GM11168 (cell line): Measurements from ENCODE around the gene ARF3.

Experiments used
- in situ Hi-C: fragments of 300-500 bp; cut with MboI; formaldehyde crosslinking; loops from one replicate; pipeline ENCODE4 v1.12.0; 2022; ENCODE audit warnings: low sequenced_read_pairs; ENCODE audit not compliant: unreplicated experiment

The ARF3 gene

GRCh38 chr12:48957141-48958048 is at the start of gene ARF3:
ARF3 (minus strand) TSS chr12:48957487; CDS start chr12:48941095, 16,392 bp downstream.
- in situ Hi-C loops, result no loop called here

DNA sequence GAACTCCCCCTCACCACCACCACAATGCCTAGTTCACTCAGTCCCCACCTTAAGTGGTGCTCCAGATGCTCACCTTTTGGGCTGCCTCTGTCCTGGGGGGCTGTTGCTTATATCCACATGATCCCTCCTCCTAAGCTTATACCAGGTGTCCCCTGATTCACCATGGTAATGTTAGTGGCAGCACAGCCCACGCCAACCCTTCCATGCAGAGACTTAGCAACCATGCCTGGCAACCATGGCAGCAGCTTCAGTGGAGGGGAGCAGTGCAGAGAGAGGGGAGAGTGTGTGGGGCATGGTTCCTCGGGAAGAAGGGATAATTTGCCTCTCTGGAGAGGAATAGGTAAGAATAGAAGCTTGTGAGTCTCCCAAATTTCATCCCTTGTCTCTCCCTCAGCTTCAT is 43.1 kb upstream of the ARF3 start:
- in situ Hi-C loops, result no loop called here

- in situ Hi-C loops, result no loop called here
These were observed 42.3 kb upstream of the ARF3 start, which contains the start of gene DDN for GRCh38 chr12:48999371-49000131. DDN (minus strand) TSS chr12:48999375; CDS start chr12:48999287, 88 bp downstream.

- in situ Hi-C loops, result no loop called here
These were observed 41.4 kb upstream of the ARF3 start for GRCh38 chr12:48998497-48999353.

GRCh38 chr12:48997719-48998496 is 40.6 kb upstream of the ARF3 start:
- in situ Hi-C loops, result no loop called here

DNA sequence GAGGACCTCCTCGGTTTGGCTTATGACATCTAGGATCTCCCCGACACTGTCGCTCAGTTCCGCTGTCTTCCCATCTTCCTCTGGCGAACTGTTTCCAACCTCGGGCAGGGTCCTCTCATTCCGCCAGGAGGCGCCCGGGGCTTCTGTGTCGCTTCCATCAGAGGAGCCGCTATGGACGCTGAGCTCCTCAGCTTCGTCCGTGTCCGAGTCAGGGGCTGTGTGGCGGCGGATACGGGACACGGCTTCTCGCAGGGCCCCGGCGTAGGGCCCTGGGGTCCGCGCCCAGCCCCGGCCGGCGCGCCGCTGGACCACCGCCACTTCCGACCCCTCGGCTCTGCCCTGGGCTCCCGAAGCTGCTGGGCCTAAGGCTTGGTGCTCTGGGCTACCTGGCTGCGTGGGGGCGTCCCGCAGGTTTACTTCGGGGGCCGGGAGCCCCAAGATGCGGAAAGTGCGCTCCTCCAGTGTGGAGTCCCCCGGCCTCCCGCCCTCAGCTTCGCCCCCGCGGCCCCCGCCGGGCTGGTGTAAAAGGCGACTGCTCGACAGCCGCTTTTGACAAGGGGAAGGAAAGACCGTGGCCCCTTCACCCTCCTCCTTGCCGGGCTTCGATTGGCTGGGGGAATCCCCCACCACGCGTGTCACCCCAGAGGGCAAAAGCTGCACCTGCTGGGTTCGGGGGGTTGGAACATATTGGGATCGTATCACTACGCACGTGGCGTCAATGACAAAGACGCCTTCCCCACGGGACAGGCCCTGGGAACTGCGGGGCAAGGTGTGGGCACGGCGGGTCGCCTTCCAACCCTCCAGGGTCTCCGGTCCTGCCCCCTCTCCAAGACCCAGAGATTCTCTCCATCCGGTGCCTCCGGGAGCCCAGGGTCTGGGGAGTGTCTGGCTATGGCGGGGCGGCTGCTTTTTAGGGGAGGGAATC is 39.8 kb upstream of the ARF3 start:
- in situ Hi-C loops, result no loop called here

DNA sequence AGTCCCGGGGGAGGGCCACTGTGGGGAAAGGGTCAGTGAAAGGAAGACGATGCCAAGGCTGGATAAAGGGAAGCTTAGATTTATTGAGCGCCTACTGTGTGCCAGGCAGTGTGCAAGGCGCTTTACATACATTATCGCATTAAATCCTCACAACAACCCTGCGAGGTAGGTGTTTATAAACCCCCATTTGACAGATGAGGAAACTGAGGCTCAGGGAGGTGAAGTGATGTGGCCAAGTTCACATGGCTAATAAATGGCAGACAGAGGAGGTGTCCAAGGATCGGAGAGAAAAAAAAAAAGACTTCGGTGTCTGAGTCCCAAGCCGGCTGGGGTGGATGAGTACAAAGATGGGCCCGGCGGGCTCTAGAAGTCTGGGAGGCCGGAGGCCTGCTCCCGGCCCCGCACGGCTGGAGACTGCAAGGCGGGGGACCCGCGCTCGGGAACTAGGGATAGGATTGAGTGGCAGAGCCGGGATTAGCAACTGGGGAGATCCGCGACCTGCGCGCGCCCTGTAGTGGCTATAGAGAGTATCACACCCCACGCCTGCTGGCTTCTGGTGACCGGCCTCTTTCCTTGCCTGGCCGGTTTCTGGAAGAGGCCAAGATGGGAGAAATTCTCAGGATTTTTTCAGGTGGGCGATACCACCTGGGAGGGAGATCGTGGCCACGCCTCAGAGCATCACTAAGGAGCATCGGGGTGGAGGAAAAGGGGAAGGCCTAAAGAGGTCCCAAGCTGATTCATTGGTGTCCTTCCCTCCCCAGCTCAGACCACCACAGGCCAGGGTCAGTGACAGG is 38.0 kb upstream of the ARF3 start:
- in situ Hi-C loops, result no loop called here

- in situ Hi-C loops, result no loop called here
These were observed 37.2 kb upstream of the ARF3 start for GRCh38 chr12:48994224-48995085.

DNA sequence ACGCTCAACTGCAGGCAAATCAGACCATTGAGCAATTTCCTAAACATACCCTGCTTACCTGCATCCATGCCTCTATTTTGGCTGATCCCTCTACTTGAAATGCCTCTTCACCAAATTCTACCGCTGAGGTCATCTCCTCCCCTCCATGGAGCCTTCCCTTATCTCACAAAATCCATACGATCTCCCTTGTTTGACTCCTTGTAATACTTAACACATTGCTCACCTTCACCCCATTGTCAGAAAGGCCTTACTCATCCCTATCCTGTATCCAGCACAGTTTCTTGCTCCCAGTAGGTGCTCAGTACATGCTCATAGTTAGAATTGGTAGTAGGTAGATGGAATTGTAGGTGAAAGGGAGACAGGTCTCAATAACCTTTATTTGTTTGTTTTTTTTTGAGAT is 36.5 kb upstream of the ARF3 start:
- in situ Hi-C loops, result no loop called here

DNA sequence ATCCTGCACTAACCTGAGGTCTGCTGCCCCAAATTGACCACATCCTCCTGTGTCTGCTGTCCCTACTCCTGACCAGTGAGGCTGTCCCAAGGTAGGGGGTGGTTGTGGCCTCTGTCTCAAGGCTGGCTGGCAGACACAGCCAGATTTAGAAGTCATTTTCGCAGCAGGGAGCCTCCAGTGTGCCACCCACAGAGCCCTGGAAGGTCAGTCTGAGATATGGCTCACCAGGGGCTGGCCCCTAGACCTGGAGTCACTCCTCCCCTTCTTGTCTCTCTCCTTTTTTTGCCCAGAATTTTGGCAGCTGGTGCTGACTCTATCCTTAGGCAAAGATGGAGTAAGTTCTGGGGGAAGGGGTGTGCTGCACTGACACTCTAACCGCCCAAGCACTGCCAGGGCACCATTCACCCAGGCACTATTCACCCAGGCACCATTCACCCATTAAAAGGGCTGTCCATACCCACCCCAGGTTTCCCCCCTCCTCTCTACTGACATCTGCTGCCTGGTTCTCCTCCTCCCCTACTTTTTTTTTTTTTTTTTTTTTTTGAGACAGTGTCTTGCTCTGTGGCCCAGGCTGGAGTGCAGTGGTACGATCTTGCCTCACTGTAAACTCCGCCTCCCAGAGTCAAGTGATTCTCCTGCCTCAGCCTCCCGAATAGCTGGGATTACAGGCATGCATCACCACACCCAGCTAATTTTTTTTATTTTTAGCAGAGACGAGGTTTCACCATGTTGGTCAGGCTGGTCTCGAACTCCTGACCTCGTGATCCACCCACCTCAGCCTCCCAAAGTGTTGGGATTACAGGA is 34.2 kb upstream of the ARF3 start:
- in situ Hi-C loops, result no loop called here

GRCh38 chr12:48990552-48990951 is 33.3 kb upstream of the ARF3 start:
- in situ Hi-C loops, result no loop called here

DNA sequence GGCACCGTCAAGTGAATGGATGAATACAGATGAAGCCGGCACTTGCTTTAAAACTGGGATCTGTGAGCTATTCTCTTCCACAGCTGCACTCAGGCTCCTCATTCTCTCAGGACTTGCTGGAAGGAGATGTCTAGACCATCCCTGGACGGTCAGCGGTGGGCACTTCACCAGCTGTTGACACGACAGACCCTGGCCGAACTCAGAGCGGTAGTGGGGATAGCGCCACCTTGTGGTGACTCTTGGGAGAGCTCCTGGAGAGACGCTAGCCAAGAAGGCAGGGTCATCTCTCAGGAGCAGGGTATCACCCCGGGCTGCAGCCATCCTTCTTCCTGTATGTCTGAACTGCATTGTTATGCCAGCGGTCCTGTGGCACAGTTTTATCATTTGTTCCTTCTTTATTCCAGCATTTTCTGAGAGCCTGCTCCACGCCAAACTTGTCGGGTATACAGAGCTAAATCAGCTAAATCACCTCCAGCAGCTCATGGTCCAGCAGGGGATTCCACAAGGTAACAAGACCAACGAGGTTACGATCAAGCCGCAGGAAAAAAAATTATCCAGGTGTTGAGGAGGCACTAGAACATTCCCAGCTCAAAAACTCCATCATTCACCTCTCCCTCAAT is 30.9 kb upstream of the ARF3 start:
- in situ Hi-C loops, result no loop called here

GRCh38 chr12:48986720-48987291 is 29.5 kb upstream of the ARF3 start:
- in situ Hi-C loops, result no loop called here

- in situ Hi-C loops, result no loop called here
These were observed 28.6 kb upstream of the ARF3 start for GRCh38 chr12:48985901-48986300.

GRCh38 chr12:48985475-48985897 is 28.2 kb upstream of the ARF3 start:
- in situ Hi-C loops, result no loop called here
